ENCODE results near the gene CDH10.

Gene CDH10

DNA sequence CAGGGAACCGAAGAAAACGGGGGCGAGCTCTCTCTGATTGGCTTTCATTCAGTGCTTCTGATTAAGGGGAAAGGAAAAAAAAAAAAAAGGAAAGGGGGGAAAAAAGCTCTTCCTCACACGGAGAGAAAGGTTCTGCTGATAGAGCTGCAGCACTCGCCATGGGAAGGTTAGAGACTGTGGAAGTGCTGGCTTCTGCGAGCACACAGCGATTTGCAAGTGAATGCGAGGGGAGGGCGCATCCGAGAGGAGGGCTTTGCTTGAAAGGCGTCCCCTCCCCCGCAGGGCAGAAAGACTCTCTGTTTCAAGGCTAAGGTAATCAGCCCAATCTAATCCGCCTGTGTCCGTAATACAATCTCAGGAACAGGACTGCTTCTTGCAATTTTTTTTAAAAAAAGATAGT, at the start of gene CDH10:
TSS of gene CDH10 (minus strand) at position 218 of the 400 bp plus-strand sequence. CDS start 51,488 bp downstream, outside the sequence.
- no peak for ATAC-seq
- no peak for DNase-seq

DNA sequence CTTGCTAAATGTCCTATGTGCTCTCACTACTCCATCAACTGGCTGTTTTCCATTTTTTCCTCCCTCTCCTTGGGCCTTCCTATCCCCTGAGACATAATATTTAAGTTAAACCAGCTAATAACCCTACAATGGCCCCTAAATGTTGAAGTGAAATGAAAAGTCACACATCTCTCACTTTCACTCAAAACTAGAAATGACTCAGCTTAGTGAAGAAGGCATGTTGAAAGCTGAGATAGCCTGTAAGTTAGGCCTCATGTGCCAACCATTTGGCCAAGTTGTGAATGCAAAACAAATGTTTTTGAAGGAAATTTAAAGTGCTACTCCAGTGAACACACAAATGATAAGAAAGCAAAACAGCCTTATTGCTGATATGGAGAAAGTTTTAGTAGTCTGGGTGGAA, 48.8 kb upstream of the CDH10 start:
- ATAC-seq (no peak), DNase-seq (no peak)

DNA sequence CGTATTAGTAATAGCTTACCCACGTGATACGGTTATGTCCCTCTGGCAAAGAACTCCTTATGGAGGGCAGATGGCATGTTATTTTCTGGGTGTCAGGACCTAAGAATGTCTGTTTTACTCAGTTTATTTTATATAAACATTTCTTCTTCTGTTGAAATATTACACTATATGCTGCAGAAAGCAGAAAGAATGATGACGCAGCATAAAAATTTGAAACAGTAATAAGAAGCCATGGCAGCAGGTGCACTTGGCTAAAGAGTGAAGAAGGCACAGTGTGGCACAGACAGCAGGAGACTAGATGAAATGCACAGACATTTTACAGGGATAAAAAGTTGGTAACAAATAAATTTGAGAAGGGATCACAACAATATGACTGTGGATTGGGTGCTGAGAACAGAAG, 46.3 kb upstream of the CDH10 start:
- DNase-seq (no peak), ATAC-seq (no peak)

DNA sequence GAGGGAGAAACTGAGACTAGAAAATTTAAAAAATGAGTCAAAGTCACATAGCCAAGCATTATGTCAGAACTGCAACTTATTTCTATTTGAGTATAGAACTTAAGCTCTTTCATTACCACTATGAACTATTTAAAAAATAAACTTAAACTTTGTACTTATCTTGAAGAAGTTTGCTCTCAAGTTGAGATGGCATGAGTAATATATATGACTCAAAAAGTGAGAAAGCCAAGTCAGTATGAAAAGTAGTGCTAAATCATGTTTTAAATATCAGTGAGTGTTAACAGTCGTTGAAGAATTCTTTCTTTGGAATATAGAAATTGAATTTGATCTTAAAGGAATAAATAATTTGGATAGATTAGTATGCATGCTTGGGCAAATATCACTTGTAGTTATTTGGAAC, 36.3 kb upstream of the CDH10 start:
- ATAC-seq (no peak), DNase-seq (no peak)

DNA sequence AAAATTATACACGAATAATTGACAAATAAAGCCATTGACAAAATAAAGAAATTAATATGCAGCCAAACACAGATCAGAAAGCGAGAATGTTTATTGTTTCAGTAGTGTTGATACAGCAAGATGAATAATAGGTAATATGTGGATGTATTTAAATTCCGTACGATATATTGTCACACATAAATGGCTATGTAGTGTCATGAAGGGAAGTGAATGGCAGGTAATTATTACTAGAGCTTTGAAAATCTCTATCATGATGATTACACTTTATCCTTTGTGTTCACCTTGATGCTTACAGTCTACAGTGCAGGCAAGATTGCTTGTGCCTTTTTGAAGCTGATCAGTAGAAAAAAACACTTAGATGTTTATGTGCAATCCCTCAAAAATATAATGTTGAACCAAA, 23.3 kb upstream of the CDH10 start:
- ATAC-seq (no peak), DNase-seq (no peak)

DNA sequence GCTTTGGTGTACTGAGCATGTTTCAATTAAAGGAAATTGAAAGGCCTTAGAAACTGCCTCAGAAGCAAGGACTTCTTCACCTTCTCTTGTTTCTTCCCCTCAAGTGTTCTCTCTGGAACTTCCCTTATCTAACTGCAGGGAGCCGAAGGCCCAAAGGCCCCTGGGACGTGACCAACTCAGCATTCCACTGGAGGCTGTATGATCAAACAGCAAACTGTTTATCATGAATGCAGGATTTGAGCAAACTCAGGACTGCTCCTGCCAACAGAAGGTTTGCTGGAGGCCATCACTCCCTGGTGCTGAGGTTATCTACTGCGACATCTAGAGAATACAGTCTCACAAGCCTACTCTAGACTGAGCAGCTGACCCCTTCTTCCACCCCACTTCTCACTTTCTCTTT, 4.8 kb upstream of the CDH10 start:
- DNase-seq (no peak), ATAC-seq (no peak)

DNA sequence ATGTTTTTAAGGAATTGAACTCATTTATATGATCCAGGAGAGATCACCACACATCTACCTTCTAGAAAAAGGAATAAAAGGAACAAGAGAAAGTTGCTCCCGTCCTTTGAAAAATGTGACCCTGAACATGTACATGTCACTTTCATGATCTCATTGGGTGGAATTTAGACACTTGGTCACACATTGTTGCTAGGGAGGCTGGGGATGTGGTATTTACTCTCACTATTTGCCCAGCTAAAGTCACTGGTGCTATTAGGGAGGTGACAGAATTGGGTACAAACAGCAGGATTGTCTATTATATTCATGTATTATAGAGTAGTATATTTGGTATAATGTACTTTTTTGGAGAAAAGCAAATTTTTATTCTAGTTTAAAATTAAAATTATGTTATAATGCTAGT, 2.1 kb upstream of the CDH10 start:
- ATAC-seq (no peak), DNase-seq (no peak)

DNA sequence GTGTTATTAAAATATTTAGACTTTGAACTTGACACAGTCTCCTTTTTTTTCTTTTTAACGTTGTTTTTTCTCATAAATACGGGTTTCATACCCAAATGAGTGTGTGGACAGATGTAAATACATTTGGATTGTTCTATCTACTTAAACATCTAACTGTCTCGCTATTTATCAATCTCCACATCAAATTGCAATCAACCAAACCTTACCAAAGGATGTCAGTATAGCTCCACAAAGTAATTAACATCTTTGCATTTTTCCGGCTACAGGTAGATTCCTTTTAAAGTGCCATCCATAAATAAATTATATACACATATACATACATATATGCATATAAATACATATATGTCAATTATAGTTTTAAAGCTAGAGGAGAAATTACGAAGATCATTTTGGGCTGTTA, 705 bp upstream of the CDH10 start:
- no peak for ATAC-seq
- DNase-seq: no peak

DNA sequence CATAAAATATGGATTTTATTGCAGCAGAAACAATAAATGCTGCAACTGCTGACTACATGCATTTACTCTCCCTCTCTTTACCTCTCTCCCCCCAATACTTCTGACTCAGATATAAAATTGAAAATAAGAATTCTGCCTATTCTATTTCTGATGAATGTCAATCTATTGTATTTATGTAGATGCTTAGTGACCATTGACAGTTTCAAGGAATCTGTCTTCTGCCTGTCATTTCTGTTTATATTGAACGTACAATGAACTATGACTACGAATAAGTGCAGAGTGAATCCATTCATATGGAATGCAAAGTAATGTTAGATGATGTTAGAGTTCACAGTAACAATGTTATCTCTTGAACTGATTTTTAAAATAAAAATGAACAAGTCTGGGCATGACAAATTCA, 898 bp downstream of the CDH10 start:
- no peak for DNase-seq
- ATAC-seq: no peak

DNA sequence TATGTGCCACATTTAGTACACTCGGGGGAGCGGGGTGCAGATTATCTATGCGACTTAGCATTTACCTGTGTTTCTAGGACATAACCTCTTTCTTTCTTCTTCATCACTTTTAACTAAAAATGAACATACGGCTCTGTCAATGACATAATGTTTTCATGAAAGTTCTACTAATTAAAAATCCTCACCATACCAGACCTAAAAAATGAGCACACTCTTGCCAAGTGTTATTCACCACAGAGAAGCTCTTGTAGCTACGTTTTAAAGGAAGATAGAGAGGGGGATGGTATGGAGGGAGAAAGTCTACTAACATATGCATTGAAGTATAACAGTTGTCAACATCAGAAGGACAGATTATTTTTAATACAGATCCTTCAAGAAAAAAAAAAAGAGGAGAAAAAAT, 1.6 kb downstream of the CDH10 start:
- DNase-seq: no peak
- no peak for ATAC-seq

DNA sequence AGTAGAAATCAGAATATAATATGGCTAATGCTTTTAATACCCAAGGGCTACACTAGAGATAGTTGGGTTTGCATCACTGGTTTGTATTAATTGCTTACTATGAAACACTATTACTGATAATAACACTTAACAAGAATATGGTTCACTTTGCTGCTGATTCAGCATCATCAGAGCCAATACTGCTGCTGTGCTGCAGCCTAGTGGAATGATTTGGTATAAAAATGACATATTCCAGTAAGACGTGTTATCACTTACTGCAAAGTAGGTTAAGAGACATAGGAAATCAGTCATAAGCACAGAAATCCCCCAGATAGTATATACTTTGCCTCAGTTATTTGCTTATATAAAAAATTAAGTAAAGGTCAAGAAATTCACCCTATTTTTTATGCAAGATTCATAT, 2.8 kb downstream of the CDH10 start:
- ATAC-seq (no peak), DNase-seq (no peak)

DNA sequence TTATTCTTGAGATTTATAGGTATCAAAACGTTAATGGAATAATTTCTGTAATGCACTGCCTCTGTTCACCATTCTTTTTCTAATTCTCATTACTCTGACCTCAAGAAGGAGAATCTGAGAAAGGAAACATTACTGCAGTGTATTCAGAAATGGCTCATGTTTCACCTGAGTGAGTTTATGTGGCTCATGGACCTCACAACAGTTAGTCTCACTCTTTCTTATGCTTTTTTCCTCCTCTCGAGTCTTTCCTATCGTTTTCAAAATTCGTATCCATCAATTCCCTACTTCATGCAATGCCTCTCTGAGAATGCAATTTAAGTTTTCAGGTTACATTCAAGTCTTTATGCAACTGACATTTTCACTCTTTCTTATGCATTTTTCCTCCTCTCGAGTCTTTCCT, 9.6 kb downstream of the CDH10 start:
- ATAC-seq: no peak

DNA sequence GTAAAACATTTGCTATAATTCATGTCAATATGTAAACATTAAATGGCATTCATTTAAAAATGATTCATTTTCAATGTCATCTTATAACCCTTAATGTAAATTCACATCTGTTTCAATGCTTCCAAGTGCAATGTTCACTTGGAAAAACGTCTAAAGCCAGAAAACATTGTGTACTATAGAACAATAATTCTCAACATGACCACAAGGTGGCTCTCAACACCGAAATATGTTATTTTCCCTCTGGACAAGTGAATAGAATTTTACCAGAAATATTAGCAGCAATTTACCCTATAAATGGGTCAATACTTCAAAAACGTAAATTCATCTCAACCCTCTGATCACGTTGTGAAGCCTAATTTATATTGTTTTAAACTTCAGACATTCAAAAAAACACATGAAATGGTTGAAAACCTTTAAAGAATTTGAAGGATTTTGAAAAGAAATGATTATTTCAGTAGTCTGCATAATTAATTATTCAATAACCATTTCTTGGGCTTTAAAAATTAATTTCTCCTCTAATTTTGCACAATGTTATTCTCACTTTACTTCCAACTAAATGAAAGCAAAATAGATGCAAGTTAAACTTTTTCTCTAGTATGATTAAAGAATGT, 11.0 kb downstream of the CDH10 start:
- DNase-seq (no peak), ATAC-seq (no peak)

More for the DNA sequence above, 9.6 kb downstream of the CDH10 start:
- no peak for DNase-seq

DNA sequence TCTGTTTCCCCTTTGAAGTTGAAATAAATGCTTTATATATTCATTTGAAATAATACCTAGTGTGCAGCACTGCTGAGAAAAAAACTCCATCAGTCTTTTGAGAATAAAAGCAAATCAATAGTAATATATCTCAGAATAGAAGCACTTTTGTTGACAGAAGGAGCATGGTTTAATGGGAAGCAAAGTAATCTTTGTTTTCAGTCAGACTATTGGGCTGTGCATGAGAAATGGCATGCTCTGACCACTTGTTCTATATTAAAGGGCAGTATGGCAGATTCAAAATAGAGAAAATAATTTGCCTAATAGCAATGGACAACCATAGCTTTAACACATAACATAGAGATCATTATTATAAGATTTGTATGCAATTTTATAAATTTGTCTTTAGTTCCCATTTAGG, 12.4 kb downstream of the CDH10 start:
- ATAC-seq (no peak), DNase-seq (no peak)

DNA sequence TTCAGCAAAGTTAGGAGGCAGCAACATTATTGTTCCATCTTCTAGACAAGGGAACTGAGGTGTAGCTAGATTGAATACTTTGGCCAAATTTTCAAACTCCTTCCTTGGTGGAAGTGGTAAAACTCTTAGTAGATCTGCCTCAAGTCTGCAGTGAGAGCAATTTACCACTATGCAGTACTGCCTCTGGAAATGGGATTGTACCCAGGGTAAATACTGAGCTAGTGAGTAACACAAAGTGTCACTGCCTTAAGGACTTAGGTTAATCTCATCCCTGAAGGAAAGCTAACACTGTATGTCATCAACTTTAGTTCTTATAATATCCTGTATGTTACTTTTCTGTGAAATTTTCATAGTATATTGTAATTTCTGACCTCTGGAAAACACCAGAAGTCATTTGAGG, 13.9 kb downstream of the CDH10 start:
- no peak for DNase-seq

DNA sequence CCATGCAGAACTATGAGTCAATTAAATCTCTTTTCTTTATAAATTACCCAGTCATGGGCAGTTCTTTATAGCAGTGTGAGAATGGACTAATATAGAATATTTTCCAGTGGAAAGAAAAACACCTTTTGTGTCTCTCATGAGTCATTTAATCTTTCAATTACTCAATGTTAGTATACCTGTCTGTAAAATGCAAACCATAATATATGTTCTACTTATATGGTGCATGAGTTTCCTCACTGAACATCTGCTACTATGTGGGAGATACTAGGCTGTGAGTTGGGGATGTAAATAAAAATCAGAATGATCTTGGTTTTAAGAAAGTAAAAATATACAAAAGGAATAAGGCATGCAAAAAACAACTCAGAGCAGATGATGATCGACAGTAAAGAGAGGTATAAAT, 15.0 kb downstream of the CDH10 start:
- DNase-seq (no peak), ATAC-seq (no peak)

More for the DNA sequence above, 13.9 kb downstream of the CDH10 start:
- ATAC-seq: no peak

DNA sequence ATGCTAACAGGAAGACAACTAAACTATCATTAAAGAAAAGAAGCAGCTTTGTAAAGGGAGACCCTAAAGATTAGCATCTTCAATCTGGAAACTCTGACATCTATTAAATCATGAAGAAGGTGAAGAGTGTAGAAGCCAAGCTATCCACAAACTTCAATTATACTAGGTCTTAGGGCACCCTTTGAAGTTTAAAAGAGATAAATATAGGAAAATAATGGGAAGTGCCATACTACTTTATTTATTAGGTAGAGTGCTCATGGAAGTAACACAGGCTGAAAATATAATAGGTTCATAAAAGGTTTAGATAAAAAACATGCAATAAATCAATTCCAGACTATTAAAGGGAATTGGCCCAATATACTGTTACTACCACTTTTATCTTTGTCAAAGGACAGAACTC, 19.9 kb downstream of the CDH10 start:
- DNase-seq: no peak
- no peak for ATAC-seq

DNA sequence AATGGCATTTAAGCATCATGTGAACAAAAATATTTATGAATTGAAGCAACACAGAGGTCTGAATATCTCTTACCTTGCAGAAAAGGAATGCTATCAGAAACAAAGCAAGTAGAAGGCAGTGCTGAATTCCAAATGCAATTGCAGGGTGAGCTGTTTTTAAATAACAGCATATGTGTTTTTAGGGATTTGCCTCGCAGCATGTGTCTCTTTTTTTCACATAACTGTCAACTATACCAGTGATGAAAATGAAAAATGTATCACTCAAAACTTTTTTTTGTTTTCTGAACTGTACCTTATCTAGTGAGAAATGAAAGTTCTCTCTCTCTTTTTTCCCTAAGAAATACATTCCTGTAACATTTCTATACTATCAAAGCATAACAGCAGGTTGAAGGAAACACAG, 21.2 kb downstream of the CDH10 start:
- no peak for DNase-seq
- no peak for ATAC-seq

DNA sequence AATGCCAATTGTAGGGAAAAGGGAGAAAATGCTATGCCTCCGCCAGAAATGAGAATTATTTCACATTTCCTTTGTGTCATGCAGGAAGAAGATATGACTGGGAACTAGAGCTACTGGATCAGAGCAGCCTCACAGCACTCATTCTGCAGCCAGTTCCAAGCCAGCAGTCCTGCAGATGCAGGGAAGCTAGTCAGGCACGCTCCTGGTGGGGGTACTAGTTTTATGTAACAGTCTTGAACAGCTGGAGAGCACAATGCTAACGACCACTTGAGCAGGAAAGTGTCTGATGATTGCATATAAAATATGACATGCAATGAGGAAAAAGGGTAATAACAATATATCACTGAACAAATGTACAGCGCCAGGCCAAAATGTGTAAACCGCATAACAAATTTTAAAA, 21.7 kb downstream of the CDH10 start:
- ATAC-seq (no peak), DNase-seq (no peak)

DNA sequence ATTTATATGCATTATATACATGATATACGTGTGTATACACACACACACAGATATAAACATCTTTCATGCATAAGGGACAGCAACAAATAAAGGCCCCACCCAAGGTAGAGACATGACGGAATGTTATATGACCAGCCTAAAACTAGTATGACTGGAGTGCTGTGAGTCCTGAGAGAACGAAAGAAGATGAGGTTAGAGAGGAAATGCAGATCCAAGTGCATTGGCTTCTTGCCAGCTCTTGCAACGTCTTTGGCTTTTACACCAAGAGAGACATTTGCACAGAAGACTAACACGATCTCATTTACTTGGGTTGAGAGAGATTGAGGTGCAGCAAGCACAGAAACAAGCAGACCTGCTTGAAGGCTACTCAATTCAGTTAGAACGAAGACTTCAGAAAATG, 23.0 kb downstream of the CDH10 start:
- ATAC-seq: no peak
- DNase-seq: no peak

DNA sequence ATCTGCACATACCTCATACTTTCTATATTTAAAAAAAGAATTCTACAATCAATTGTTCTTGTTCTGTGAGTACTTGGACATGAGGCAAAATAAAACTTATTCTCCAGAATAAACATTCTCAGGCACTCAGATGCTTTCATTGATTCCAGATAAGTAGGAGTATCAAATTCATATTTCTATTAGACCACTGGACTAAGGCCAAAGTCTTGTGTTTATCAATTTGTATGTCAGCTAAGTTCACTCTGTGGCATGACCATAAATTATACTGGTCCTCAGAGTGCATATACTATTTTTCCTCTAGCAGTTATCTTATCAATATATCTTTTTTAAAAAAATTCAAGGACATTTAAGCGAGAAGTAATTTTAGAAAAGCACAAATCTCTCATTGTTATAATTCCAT, 28.2 kb downstream of the CDH10 start:
- no peak for ATAC-seq
- DNase-seq: no peak

DNA sequence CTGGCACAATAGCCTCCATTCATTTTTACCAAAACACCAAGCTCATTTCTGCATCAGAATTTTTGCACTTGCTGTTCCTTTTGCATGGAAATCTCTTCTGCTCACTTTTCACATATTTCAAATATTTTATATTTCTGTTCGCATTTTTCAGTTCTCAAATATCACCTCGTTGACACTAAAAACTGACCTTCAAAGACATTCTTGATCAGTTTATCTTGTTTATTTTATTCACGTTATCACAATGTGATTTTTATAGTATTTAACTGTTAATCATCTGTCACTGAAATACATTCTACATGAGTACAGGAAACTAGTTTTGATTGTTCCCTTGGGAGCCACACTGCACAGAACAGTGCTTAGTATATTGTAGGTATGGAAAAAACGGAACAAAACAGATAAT, 29.6 kb downstream of the CDH10 start:
- DNase-seq: no peak

DNA sequence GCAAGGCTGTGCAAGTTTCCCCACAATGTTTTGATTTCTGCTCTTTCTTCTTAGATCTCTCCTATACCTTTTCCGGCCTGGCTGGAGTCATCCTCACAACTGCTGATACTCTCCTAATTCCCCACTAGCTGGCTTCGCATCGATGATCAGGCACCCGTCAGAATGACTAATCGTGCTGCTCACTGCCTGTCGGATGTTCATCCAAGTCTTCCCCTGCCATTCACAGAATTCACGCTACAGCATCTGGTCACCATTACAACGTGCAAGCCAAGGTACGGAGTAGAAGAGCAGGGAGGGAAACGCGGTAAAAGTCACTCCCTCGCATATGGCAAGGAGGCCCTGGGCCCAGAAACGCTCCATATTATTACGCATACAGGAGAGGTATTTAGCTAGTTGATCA, 35.1 kb downstream of the CDH10 start:
- no peak for DNase-seq
- ATAC-seq: no peak

More for the DNA sequence above, 29.6 kb downstream of the CDH10 start:
- no peak for ATAC-seq

DNA sequence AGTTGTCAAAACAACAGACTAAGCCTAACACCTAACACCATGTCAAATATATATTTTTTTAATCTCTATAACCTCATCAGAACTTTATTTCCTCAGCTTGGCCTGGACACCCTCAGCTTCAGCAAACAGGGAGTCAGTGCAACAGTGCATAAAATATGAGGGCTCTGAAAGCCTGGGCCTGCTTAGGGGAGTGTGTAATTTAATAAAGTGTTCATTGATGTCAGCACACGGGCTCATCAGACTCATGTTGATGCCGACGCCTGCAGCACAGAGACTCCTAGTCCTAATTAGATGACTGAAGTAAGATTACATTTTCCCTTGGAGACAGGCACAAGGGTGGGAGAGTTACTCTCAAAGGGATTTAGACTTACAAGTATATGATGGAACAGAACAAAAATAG, 37.8 kb downstream of the CDH10 start:
- no peak for ATAC-seq
- DNase-seq: no peak

DNA sequence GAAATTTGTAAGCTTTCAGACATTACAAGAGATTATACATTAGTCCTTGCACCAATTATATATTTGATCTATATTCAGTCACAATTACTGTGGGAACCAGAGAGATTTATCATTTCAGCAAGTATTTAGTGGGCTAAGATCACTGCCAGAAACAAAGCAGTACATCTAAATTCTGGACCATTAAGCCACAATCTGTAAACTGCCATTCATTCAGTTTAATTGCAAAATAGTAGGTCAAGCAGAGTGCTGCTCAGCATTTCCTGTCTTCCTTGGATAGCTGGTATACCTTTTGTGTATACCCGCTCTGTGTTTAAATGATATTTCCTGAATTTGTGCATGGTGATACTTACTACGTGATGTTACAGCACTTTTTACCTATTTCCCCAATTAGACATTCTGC, 42.6 kb downstream of the CDH10 start:
- DNase-seq (no peak), ATAC-seq (no peak)
